ENCODE measurements around the gene LHFPL4.
A peak's percentile ranks its signal among the peaks of the same experiment; 100 is the strongest.
"Not testable (repeated sequence)": the region's sequence is repeated elsewhere in the genome, so short reads cannot be mapped to it uniquely, and the experiment has no call there.

Gene LHFPL4

DNA sequence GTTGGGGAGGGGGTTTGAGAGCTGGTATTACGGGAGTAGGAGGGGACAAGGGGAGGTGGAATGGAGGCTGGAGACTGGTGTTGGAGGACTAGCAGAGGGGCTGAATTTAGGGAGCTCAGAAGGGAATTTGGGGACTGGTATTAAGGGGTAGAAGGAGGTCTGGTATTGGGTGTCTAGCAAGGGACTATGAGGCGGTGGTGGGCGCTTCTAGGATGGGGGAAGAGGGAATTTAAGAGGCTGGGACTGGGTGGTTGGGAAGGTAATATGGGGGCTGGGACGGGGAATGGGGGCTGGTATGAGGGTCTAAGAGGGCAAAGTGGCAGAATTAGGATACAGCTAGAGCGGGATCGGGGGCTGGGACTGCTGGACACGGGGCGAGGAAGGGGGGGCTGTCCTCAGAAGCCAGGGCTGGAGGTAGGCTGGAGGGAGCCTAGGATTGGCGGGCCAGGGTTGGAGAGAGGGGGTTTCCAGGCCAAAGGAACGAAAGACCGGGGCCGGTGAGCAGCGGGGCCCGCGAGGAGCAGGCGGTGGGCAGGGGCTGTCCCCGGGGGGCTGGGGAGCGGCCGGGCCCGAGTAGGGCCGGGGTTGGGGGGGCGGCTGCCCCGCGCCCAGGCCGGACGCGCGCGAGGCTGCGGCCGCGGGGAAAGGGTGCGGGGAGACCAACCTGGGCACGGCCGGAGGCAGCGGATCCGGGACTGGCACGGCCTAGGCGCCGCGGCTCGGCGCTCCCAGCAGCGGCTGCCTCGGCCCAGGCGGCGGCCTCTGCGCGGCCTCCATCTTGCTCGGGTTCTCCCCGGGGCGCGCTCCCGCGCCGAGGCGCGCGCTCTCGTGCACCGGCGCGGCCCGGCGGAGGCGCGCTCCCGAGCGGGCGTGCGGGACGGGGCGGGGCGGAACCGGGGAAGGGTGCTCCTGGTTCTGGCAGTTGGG, at the start of gene LHFPL4:
TSS of gene LHFPL4 (minus strand) at position 802 of the 927 bp plus-strand sequence. CDS start 1,143 bp downstream, outside the sequence.
- Mint-ChIP-seq H3K4me3 (no peak within 1 kb of the TSS), H3K27me3 (peaks cover 53% of the 10 kb centered on the region), H3K36me3 (ENCODE audit: low read depth) (peaks cover 1% of the 10 kb centered on the region), H3K4me1 (peaks cover 2% of the 10 kb centered on the region), H3K9me3 (no peaks in the 10 kb centered on the region), H3K27ac (no peak within 1 kb of the TSS)
- DNase-seq (no peak), ATAC-seq (no peak)

DNA sequence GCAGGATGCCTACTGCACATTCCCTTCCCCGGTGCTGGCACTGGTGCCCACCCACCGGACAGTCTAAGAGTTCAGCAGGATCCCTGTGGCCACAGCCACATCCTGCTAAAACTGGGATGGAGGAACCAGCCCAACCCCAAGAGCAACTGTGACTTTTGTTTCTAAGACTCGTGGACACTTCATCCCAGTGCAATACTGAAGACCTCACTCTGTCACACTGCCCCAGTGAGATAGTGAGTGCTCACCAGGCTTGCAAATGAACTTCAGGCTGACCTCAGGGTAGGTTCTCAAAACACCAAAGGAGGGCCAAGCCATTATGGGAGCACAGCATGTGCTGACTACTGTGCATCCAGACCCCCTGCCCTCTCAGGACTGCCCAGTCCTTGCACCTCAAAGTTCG, 49.0 kb upstream of the LHFPL4 start:
- Mint-ChIP-seq H3K27me3 (peaks cover 46% of the 10 kb centered on the region), H3K27ac (no peak overlapping the region), H3K4me3 (no peak overlapping the region), H3K4me1 (peaks cover 2% of the 10 kb centered on the region), H3K36me3 (ENCODE audit: low read depth) (peaks cover 2% of the 10 kb centered on the region), H3K9me3 (peaks cover 9% of the 10 kb centered on the region)
- DNase-seq, result no peak
- ATAC-seq, result no peak

DNA sequence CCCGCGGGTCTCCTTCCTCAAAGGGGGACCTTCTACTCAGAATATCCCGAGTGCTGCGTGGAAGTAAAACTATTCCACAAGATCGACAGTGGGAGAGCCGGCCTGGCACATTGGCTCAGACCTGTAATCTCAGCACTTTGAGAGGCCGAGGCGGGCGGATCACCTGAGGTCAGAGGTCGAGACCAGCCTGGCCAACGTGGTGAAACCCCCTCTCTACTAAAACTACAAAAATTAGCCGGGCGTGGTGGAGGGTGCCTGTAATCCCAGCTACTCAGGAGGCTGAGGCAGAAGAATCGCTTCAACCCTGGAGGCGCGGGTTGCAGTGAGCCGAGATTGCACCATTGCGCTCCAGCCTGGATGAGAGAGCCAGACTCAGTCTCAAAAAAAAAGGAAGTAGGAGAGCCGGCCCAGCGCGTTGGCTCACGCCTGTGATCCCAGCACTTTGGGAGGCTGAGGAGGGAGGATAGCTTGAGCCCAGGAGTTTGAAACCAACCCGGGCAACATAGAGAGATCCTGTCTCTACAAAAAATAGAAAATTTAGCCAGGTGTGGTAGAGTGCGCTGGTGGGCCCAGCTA, 47.5 kb upstream of the LHFPL4 start:
- H3K27ac Mint-ChIP-seq; H3K4me1 Mint-ChIP-seq; H3K4me3 Mint-ChIP-seq; H3K36me3 Mint-ChIP-seq (ENCODE audit: low read depth); ATAC-seq; H3K9me3 Mint-ChIP-seq; DNase-seq: not testable (repeated sequence)
- H3K27me3 Mint-ChIP-seq, result peaks cover 46% of the 10 kb centered on the region

DNA sequence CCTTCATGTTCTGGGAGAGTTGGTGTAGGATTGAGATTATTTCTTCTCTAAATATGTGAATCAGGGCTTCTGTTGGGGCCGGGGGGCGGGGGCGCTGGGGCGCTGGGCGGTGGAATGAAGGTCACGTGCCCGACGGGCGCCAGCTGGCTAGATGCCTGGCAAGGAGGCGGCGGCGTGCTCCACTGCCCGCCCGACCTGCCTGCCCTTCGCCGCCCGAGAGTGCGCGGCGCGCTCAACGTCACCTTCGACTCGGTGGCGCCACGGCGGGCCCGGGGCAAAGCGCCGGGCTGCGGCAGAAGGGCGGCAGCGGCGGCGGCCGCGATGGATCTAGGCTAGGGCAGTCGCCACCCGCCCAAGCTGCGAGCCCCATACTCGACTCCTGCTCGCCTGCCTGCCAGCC, 47.0 kb upstream of the LHFPL4 start:
- H3K4me3 Mint-ChIP-seq, result no peak overlapping the region
- ATAC-seq, result no peak

DNA sequence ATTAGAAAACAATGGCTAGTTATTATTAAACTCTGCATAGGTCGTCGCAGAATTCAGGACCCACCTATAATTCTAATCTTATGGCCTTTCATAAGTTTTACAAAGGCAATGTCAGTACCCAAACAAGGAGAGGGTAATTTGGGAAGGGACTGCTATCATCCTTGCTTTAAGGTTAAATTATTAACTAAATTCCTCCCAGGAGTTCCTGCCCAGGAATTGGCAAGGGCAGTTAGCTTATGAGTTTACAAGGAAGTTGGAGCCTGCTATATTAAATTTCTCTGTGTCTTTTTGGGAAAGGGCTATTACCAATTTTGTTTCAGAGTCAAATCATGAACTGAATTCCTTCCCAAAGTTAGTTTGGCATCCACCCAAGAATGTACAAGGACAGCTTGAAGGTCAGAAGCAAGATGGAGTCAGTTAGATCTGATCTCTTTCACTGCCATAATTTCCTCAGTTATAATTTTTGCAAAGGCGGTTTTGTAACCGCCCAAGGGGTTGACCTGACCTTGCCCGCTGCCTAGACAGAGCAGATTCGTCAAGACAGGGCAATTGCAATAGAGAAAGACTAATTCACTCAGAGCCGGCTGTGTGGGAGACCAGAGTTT, 45.3 kb upstream of the LHFPL4 start:
- H3K27me3 Mint-ChIP-seq, result peaks cover 48% of the 10 kb centered on the region
- H3K9me3 Mint-ChIP-seq, result no peaks in the 10 kb centered on the region
- H3K4me1 Mint-ChIP-seq, result peaks cover 2% of the 10 kb centered on the region
- no peaks in the 10 kb centered on the region for H3K36me3 Mint-ChIP-seq (ENCODE audit: low read depth)
- ATAC-seq, result no peak
- H3K27ac Mint-ChIP-seq, result no peak overlapping the region
- H3K4me3 Mint-ChIP-seq, result no peak overlapping the region
- no peak for DNase-seq

More for the DNA sequence above, 47.0 kb upstream of the LHFPL4 start:
- peak; percentile 19 for DNase-seq
- Mint-ChIP-seq H3K4me1 (peaks cover 2% of the 10 kb centered on the region), H3K27me3 (peaks cover 46% of the 10 kb centered on the region), H3K36me3 (ENCODE audit: low read depth) (no peaks in the 10 kb centered on the region), H3K9me3 (peaks cover 5% of the 10 kb centered on the region), H3K27ac (no peak overlapping the region)

DNA sequence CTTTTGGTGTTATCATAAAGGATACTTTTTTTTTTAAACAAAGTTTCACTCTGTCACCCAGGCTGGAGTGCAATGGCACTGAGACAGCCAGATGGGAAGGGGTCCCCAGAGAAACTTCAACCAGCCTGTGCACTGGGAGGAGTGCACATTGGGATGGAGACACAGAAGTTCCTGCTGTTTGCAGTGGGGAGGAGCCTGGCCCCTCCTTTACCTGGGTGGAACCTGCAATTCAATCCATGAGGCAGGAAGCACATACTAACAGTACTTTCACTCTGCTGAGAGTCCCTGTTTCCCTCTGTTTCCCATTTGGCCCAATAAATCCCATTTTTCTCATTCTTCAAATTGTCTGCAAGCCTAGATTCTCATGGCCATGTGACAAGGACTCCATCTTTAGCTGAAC, 42.3 kb upstream of the LHFPL4 start:
- no peak overlapping the region for H3K27ac Mint-ChIP-seq
- H3K4me1 Mint-ChIP-seq, result peaks cover 2% of the 10 kb centered on the region
- ATAC-seq (no peak), DNase-seq (no peak)
- no peaks in the 10 kb centered on the region for H3K9me3 Mint-ChIP-seq
- H3K36me3 Mint-ChIP-seq (ENCODE audit: low read depth), result no peaks in the 10 kb centered on the region
- H3K4me3 Mint-ChIP-seq, result no peak overlapping the region
- H3K27me3 Mint-ChIP-seq, result peaks cover 33% of the 10 kb centered on the region

DNA sequence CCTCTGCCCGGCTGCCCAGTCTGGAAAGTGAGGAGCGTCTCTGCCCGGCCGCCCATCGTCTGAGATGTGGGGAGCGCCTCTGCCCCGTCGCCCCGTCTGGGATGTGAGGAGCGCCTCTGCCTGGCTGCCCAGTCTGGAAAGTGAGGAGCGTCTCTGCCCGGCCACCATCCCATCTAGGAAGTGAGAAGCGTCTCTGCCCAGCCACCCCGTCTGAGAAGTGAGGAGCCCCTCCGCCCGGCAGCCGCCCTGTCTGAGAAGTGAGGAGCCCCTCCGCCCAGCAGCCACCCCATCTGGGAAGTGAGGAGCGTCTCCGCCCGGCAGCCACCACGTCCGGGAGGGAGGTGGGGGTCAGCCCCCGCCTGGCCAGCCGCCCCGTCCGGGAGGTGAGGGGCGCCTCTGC, 38.2 kb upstream of the LHFPL4 start:
- ATAC-seq; H3K9me3 Mint-ChIP-seq; H3K4me3 Mint-ChIP-seq; H3K4me1 Mint-ChIP-seq; H3K27ac Mint-ChIP-seq; H3K36me3 Mint-ChIP-seq (ENCODE audit: low read depth); DNase-seq: not testable (repeated sequence)
- H3K27me3 Mint-ChIP-seq, result peaks cover 18% of the 10 kb centered on the region

DNA sequence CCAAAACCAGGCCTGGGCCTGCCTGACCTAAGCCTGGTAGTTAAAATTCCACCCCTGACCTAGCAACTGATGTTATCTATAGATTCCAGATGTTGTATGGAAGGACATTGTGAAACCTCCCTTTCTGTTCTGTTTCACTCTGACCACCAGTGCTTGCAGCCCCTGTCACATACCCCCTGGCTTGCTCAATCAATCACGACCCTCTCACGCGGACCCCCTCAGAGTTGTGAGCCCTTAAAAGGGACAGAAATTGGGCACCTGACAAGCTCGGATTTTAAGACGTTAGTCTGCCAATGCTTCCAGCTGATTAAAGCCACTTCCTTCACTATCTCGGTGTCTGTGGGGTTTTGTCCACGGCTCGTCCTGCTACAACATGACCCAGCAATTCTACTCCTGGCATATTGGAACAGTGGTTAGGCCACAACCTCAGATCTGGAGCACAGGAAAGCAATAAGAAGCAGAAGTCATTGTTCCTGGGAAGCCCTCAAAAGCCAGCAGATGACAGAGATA, 36.7 kb upstream of the LHFPL4 start:
- Mint-ChIP-seq H3K9me3 (no peaks in the 10 kb centered on the region), H3K27ac (no peak overlapping the region), H3K36me3 (ENCODE audit: low read depth) (no peaks in the 10 kb centered on the region), H3K27me3 (peaks cover 21% of the 10 kb centered on the region), H3K4me3 (no peak overlapping the region), H3K4me1 (no peaks in the 10 kb centered on the region)
- DNase-seq, result no peak
- ATAC-seq, result no peak

DNA sequence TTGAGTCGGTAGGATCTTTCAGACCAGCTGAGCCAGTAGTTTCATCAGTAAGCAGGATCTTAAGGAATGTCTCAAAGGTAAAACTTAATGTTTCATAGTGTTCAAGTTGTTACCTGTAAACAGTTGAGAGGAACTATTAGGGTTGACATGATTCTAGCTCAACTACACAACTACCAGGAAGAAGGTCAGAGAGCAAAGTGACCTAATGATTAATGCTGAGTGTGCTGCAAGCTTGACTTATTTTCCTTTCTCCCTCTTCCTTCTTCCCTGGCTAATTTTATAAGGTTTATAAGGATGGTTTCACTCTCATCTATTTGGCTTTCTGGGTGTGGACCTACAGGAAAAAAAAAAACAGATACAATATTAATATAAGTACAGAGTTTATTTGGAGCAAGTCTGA, 30.2 kb upstream of the LHFPL4 start:
- no peaks in the 10 kb centered on the region for H3K36me3 Mint-ChIP-seq (ENCODE audit: low read depth)
- H3K4me1 Mint-ChIP-seq, result no peaks in the 10 kb centered on the region
- H3K27me3 Mint-ChIP-seq, result peaks cover 5% of the 10 kb centered on the region
- DNase-seq (no peak), ATAC-seq (no peak)
- no peak overlapping the region for H3K27ac Mint-ChIP-seq
- H3K4me3 Mint-ChIP-seq, result no peak overlapping the region
- peaks cover 10% of the 10 kb centered on the region for H3K9me3 Mint-ChIP-seq

DNA sequence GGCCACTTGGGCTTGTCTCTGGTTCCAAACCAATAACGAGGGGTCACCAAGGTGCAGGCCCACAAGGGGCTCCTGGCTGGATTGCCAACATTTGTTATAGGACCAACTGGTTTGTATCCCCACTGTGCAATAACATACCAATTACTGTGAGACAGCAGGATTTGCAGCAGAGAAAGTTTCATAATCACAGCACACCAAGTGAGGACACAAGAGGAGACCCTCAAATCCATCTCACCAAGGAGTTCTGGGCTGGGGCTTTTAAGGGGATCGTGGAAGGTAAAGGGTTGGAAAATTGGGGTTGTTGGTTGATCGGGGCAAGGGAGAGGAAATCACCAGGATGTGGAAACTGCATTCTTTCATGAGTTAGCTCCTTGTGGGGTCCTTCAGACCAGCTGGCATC, 29.7 kb upstream of the LHFPL4 start:
- Mint-ChIP-seq H3K27ac (no peak overlapping the region), H3K36me3 (ENCODE audit: low read depth) (no peaks in the 10 kb centered on the region), H3K27me3 (peaks cover 5% of the 10 kb centered on the region), H3K4me1 (no peaks in the 10 kb centered on the region), H3K4me3 (no peak overlapping the region), H3K9me3 (peaks cover 10% of the 10 kb centered on the region)
- ATAC-seq (no peak), DNase-seq (no peak)

DNA sequence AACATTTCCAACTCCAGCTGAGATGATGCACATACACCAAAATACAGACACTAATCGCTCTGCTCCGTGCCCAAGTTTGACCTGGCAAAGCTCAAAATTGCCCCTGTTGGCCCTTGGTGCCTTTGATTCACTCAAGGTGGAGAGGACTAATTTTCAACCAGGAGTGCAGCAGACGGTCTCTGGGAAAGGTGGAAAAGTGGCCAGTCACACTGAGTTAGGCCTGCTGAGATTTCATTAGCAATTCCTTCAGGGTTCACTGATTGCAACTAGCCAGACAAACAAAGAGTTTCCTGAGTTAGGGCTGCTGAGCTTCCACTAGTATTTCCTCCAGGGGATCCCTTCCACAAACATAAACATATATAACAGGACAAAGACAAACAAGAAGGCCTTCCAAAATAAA, 28.7 kb upstream of the LHFPL4 start:
- ATAC-seq (no peak), DNase-seq (no peak)
- H3K4me3 Mint-ChIP-seq, result no peak overlapping the region
- no peaks in the 10 kb centered on the region for H3K36me3 Mint-ChIP-seq (ENCODE audit: low read depth)
- H3K27ac Mint-ChIP-seq, result no peak overlapping the region
- peaks cover 10% of the 10 kb centered on the region for H3K9me3 Mint-ChIP-seq
- peaks cover 5% of the 10 kb centered on the region for H3K27me3 Mint-ChIP-seq
- H3K4me1 Mint-ChIP-seq, result no peaks in the 10 kb centered on the region

DNA sequence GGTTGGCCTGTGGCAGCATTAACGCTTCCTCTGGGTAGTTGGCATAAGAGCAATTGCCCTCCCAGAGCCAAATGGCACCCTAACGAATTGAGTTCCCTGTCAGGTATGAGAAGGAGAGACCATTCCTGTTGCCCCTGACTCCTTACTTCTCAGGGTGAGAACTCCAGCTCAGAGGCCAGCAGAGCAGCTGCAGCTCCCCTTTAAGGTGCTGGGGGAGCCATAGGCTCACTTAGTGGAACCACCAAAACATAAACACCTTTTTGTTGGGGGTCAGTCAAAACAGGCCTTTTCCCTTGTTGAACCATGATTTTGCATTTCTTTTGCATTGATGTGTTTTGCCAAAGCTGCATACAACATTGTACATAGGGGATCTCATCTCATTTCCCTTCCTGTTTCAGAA, 28.1 kb upstream of the LHFPL4 start:
- peaks cover 10% of the 10 kb centered on the region for H3K9me3 Mint-ChIP-seq
- H3K27me3 Mint-ChIP-seq, result peaks cover 5% of the 10 kb centered on the region

DNA sequence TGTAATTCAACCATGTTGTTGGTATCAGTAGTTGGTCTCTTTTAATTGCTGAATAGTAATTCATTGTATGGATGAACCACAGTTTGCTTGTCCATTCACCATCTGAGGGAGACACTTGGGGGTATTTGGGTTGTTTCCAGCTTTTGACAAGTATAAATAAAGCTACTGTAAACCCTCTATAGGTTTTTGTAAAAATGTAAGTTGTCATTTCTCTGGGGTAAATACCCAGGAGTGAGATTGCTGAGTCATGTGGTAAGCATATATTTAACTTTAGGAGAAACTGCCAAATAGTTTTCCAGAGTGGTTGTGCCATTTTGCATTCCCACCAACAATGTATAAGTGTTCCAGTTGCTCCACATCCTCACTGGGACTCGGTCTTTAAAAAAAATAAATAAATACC, 15.4 kb upstream of the LHFPL4 start:
- H3K9me3 Mint-ChIP-seq, result peaks cover 3% of the 10 kb centered on the region
- no peak overlapping the region for H3K4me3 Mint-ChIP-seq
- peaks cover 3% of the 10 kb centered on the region for H3K36me3 Mint-ChIP-seq (ENCODE audit: low read depth)
- no peaks in the 10 kb centered on the region for H3K4me1 Mint-ChIP-seq
- H3K27me3 Mint-ChIP-seq, result peaks cover 15% of the 10 kb centered on the region
- no peak for DNase-seq
- no peak overlapping the region for H3K27ac Mint-ChIP-seq
- no peak for ATAC-seq

More for the DNA sequence above, 28.1 kb upstream of the LHFPL4 start:
- H3K4me3 Mint-ChIP-seq, result no peak overlapping the region
- H3K36me3 Mint-ChIP-seq (ENCODE audit: low read depth), result no peaks in the 10 kb centered on the region
- H3K4me1 Mint-ChIP-seq, result no peaks in the 10 kb centered on the region
- DNase-seq (no peak), ATAC-seq (no peak)
- no peak overlapping the region for H3K27ac Mint-ChIP-seq

DNA sequence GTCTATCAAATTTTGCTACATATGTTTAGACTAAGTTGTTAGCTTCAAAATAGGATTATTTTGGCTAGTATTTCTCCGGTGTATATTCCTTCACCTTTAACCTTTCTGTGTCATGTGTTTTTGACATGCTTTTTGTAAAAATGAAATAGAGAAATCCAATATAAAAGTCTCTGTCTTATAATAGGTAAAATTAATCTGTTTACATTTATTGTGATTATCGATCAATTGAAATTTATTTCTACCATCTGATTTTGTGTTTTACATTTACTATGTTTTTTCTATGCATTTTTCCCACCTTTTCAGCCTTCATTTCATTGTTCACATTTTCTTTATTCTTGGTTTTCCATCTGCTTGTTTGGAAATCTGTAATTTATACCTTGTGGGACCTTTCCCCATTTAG, 11.7 kb upstream of the LHFPL4 start:
- Mint-ChIP-seq H3K27me3 (peaks cover 3% of the 10 kb centered on the region), H3K9me3 (no peaks in the 10 kb centered on the region), H3K4me3 (no peak overlapping the region), H3K27ac (no peak overlapping the region), H3K4me1 (no peaks in the 10 kb centered on the region), H3K36me3 (ENCODE audit: low read depth) (peaks cover 3% of the 10 kb centered on the region)
- ATAC-seq (no peak), DNase-seq (no peak)

DNA sequence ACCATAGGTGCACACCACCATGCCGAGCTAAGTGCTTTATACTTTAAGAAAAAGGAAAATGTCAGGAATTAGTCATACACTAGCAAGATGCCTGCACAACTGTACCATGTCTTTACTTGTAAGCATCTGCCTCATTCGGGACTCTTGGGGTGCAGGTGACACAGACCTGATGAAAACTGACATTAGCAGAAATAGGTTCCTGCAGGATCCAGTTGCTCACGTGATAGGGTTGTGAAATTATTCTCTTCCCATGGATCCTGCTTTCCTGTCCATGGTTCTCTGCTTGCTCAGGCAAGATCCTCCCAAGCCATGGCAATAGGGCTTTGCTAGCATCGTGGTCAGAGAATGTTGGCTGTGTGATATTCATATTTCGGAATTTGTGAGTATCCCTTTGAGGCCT, 10.2 kb upstream of the LHFPL4 start:
- Mint-ChIP-seq H3K36me3 (ENCODE audit: low read depth) (peaks cover 3% of the 10 kb centered on the region), H3K4me1 (no peaks in the 10 kb centered on the region), H3K9me3 (no peaks in the 10 kb centered on the region), H3K4me3 (no peak overlapping the region), H3K27me3 (peaks cover 3% of the 10 kb centered on the region), H3K27ac (no peak overlapping the region)
- DNase-seq (no peak), ATAC-seq (no peak)
